ENCODE measurements around the gene C4B.
"Not testable (repeated sequence)": the region's sequence is repeated elsewhere in the genome, so short reads cannot be mapped to it uniquely, and the experiment has no call there.

DNA sequence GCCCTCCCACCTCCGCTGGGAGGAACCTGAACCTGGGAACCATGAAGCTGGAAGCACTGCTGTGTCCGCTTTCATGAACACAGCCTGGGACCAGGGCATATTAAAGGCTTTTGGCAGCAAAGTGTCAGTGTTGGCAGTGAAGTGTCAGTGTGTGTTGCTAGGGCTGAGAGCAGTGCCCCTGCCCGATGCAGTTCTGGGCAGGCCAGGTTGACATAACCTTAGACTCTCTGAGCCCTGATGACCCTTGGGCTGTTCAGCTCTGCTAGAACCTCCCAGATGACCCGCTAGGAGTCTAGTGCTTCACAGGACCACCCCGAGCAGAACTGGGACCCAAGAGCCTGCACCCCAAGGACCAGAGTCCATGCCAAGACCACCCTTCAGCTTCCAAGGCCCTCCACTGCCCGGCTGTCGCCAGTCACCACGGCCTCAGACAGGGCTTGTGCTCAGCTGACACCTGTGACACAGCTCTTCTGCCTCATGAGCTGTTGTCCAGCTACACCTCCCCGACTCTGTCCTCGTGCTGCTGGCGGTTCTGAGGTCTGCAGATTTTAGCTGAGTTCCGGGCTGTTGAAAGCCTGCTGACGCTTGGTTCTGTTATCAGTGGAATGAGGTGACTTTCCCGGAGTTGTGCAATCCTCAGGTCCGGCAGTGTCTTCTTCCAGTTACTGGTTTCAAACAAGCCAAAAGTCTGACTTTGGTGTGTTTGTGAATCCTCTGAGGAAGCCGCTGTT, 20.9 kb downstream of the C4B start:
- TF ChIP-seq EZH2 (IDR thresholded peaks at IDR 0.05; ENCODE audit: low read length, unreplicated experiment); EZH2phosphoT487 (IDR thresholded peaks at IDR 0.05; ENCODE audit: borderline replicate concordance, low read length): not testable (repeated sequence)
- TF ChIP-seq, protein P1, sequence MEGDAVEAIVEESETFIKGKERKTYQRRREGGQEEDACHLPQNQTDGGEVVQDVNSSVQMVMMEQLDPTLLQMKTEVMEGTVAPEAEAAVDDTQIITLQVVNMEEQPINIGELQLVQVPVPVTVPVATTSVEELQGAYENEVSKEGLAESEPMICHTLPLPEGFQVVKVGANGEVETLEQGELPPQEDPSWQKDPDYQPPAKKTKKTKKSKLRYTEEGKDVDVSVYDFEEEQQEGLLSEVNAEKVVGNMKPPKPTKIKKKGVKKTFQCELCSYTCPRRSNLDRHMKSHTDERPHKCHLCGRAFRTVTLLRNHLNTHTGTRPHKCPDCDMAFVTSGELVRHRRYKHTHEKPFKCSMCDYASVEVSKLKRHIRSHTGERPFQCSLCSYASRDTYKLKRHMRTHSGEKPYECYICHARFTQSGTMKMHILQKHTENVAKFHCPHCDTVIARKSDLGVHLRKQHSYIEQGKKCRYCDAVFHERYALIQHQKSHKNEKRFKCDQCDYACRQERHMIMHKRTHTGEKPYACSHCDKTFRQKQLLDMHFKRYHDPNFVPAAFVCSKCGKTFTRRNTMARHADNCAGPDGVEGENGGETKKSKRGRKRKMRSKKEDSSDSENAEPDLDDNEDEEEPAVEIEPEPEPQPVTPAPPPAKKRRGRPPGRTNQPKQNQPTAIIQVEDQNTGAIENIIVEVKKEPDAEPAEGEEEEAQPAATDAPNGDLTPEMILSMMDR (conservative IDR thresholded peaks at IDR 0.05; ENCODE audit: low read depth, low read length): not testable (repeated sequence)
